HG03432 (cell line): ENCODE measurements around the gene CTR9.

Experiments used
- ATAC-seq: cut with Tn5 transposase; IDR thresholded peaks from one replicate; pipeline ENCODE4 v1.9.1; 2021; ENCODE audit warnings: mild to moderate bottlenecking, moderate library complexity; ENCODE audit not compliant: unreplicated experiment

The CTR9 gene

DNA sequence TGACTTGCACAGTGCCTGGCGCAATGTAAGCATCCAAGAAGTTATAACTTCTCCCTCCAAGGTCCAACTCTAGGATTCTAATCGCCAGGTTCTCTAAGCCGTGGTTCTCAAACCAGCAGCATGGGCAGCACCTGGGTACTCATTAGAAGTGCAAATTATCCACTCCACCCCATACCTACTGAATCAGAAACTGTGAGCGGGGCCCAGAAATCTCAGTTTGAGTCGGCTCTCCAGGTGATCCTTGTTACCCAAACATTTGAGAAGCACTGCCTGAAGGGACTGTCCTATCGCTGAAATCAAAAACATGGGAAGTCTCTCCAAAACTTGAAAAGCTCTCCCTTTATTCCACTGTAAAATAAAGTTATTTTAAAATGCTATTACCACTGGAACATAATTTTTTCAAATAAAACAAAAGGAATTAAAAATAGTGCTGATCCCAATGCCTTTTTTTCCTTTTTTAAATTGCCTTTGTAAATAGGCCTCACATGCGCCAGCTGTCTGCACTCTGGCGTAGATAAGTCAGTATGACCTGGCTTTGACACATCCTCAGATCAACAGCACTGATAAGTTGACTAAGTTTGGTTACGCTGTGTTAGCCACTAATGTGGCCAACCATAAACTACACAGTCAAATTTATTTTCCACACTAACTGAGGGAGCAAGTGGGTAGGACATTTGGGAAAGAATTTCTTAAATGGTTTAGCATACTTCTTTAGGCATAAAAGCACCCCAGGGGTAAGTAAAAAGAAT is 8.4 kb upstream of the CTR9 start:
- no peak for ATAC-seq

DNA sequence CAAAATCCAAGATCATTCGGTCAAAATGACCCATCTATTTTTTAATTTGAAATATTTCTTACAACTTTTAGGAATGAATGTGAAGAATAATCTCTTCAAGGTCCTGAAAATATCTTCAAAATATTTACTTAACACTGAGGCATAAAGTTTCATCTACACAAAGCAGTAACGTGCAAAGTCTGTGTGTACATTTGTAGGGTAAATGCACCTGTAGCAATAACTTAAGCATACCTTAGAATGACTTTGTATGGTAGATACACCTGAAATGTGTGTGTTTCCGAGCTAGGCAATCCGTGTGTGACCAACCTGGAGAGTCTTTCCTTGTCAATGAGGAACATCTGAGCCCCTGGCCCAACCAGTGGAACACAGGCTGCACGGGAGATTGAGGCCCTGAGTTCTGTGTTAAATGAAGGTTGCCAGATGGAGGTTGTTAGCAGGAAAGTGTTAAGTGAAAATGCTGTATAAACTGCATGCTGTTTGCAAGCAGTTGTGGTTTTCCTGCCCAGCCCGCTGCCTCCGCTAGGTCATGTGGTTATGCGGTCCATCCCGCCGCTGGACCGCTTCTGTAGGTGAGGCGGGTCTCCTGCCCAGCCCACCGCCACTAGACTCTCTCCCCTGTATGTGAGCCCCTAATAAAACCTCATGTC is 7.6 kb upstream of the CTR9 start:
- ATAC-seq: no peak

GRCh38 chr11:10744206-10744605 is 6.8 kb upstream of the CTR9 start:
- ATAC-seq: no peak

- no peak for ATAC-seq
Measured at GRCh38 chr11:10746871-10747270, 4.2 kb upstream of the CTR9 start.

- no peak for ATAC-seq
Measured at GRCh38 chr11:10747733-10748132, 3.3 kb upstream of the CTR9 start.

GRCh38 chr11:10749476-10749875 is 1.6 kb upstream of the CTR9 start:
- ATAC-seq: no peak

GRCh38 chr11:10751581-10751940 is 515 bp downstream of the CTR9 start:
- no peak for ATAC-seq

DNA sequence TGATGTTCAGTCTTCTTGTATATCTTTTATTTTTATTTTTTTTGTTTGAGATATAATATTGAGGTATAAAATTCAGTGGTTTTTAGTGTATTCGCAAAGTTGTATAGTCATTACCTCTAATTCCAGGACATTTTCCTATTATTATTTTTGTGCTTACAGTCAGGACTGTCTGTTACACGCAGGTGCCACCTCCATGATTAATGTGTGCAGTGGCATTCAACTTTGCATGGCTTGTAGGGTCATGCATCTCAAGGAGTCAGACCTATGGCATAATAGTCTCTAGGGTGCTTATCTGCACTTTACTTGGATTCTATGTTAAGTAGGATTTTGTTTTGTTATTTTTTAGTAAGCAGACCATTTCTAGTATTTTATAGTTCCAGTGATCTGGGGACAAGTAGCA is 1.0 kb downstream of the CTR9 start:
- ATAC-seq: no peak

DNA sequence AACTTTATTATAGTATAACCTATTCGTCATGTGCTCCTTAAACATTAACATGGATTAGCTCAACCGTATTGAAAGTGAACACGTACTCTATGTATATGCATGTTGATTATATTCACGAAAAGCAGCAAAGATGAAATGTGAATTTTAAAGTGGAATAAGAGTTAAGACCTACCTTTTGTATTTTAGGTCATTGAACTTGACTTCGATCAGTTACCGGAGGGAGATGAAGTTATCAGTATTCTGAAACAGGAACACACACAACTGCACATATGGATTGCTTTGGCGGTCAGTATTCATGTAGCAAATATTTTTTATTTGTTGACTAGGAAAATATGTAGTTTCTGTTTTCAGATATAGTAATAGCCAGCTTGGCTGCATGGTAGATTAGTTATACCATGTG is 1.4 kb downstream of the CTR9 start:
- no peak for ATAC-seq

- ATAC-seq: no peak
Measured at GRCh38 chr11:10758957-10759356, 7.9 kb downstream of the CTR9 start.

DNA sequence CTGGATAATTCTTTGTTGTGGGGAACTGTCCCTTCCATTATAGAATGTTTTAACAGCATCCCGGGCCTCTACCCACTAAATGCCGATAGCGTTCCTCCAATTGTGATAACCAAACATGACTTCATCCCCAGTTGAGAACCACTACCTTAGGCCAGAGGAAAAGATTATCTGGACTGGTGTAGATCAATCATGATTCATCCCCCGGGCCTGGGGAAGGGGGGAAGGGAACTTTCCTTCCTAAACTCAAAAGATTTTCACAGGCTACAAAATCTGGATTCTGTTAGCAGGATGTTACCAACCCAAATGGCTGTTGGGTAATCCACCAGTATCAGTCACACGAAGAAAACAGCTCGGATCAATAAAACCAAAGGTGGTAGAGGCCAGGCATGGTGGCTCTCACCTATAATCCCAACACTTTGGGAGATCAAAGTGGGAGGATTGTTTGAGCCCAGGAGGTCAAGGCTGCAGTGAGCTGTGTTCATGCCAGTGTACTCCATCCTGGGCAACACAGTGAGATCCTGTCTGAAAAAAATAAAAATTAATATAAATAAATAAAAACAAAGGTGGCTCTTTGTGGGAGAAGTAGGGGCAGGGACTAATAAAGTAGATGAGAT is 10.1 kb downstream of the CTR9 start:
- ATAC-seq: no peak

- peak; percentile 86 for ATAC-seq
Measured at GRCh38 chr11:10762185-10762584, 11.1 kb downstream of the CTR9 start.

DNA sequence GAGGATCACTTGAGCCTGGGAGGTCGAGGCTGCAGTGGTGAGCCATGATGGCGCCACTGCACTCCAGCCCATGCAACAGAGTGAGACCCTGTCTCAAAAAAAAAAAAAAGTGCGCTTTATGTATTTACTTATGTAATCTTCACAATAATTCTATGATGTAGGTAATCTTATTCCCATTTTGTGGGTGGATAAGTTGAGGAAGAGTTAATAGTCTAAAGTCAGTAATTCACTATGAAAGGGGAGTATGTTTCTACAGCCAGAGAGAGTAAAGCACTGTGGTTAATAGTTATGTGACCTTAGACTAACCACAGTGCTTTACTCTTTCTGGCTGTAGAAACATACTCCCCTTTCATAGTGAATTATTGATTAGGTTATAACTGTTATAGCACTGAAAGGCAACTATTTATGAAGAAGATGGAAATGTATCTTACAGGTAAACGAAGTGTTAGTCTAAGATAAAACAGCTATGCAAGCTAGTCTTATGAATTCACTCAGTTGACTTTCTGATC is 11.9 kb downstream of the CTR9 start:
- ATAC-seq: no peak

GRCh38 chr11:10763766-10764165 is 12.7 kb downstream of the CTR9 start:
- ATAC-seq: no peak

DNA sequence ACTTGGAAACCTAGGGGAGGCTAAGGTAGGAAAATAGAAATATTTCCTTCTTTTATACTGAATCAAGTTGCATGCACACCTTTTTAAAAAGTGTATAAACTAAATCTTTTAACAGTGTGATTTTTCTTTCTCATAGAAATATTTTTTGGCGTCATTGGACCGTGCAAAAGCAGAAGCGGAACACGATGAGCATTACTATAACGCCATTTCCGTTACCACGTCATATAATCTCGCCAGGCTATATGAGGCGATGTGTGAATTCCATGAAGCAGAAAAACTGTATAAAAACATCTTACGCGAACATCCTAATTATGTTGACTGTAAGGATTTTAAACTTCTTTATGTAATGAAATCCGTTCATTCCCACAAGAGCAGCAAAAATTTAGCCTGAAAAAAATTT is 13.4 kb downstream of the CTR9 start:
- no peak for ATAC-seq

DNA sequence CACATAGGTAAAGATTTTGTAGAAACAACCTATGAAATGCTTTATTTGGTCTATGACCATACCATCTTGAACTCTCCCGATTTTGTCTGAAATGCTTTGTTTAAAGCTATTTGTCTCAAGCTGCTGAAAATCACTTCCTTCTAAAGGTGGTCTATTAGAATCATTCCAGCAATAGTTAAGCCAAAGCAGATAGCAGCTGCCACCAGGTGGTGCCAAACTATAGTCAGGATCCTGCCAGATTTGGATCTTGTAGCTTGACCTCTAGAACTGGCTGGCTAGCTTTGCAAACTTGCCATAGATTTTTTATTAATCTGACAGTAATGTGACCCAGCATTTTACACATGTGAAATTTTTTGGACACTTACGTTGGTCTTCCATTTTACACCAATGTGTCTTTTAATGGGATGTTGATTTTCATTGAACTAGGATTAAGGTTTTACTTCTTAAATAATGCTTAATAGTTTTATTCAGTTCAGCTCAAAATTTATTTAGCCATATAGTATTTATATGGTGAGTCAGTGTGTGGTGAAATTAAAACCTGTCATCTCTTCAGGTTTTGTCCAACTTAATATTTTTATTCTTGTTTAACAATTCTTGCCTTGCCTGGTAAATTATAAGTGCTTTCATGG is 19.7 kb downstream of the CTR9 start:
- no peak for ATAC-seq

- no peak for ATAC-seq
Measured at GRCh38 chr11:10771457-10771856, 20.4 kb downstream of the CTR9 start.

DNA sequence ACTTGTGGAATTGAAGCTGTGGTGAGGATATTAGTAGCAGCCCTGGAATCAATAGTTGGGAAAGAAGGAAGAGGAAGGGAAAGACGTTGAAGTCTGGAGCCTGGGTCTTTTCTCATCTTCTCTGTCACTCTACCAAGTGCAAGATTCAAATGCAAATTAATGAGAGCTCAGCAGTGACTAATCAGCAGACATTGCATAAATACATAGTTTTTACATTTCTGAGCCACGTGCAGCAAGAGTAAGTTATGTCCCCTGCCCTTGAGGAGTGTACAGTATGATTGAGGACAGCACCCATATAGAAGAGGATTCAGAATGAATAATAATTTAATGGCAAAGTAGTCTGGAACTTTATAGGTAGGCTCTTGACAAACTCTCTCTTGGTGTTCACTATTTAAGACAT is 23.8 kb downstream of the CTR9 start:
- no peak for ATAC-seq

- no peak for ATAC-seq
Measured at GRCh38 chr11:10777393-10777793, 26.3 kb downstream of the CTR9 start.

DNA sequence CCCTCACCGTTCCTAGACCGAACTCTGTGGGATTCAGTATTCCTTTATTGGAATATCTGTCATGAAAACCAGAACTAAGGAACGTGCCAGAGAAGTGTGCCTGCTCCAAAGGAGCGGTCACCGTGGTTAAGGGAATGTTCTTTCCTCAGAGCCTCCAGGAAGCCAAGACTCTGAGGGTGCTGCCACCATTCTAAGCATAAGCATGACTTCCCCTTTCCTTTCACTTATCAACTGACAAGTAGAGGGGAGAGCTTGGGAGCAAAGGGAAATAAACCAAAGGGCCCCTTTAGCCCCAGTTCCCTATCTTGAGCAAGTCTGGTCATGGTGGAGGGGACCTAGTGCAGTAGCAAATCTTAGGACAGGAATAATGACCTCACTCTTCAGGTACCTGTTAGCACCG is 26.8 kb downstream of the CTR9 start:
- no peak for ATAC-seq

GRCh38 chr11:10778217-10778970 is 27.3 kb downstream of the CTR9 start:
- no peak for ATAC-seq
